H9 (cell line): ENCODE measurements around the gene ENDOV. TPM values are rescaled to one million over a fixed set of nuclear protein-coding genes. Genes with fewer than 3 reads are reported as not detected.

Experiments used
- DNase-seq: peaks from one replicate; pipeline ENCODE4 v3.0.0-alpha.2; 2017
- H2AFZ ChIP-seq: one replicate; pipeline ENCODE4 v1.6.1; 2013; ENCODE audit warnings: mild to moderate bottlenecking, low read length, control low read depth, moderate library complexity
- H2AK5ac ChIP-seq: 2 replicates; pipeline ENCODE4 v1.6.1; 2013; ENCODE audit warnings: low read length, control low read depth, mixed read lengths; ENCODE audit not compliant: insufficient read length
- H2BK120ac ChIP-seq: one replicate; pipeline ENCODE4 v1.6.1; 2013; ENCODE audit warnings: low read depth, mild to moderate bottlenecking, low read length, control low read depth, inconsistent platforms; ENCODE audit not compliant: poor library complexity, severe bottlenecking
- H2BK12ac ChIP-seq: 2 replicates; pipeline ENCODE4 v1.6.1; 2013; ENCODE audit warnings: low read length, control low read depth, mixed read lengths, low read depth; ENCODE audit not compliant: insufficient read length
- H2BK15ac ChIP-seq: 2 replicates; pipeline ENCODE4 v1.6.1; 2013; ENCODE audit warnings: low read depth, low read length, control low read depth
- H2BK20ac ChIP-seq: one replicate; pipeline ENCODE4 v1.6.1; 2013; ENCODE audit warnings: low read depth, mild to moderate bottlenecking, low read length, control low read depth, inconsistent platforms; ENCODE audit not compliant: poor library complexity, severe bottlenecking
- H2BK5ac ChIP-seq: 2 replicates; pipeline ENCODE4 v1.6.1; 2013; ENCODE audit warnings: low read length, control low read depth, mixed read lengths; ENCODE audit not compliant: insufficient read length
- H3K14ac ChIP-seq: 2 replicates; pipeline ENCODE4 v1.6.1; 2013; ENCODE audit warnings: low read length, control low read depth; ENCODE audit not compliant: insufficient read depth
- H3K18ac ChIP-seq: 2 replicates; pipeline ENCODE4 v1.6.1; 2013; ENCODE audit warnings: low read depth, mild to moderate bottlenecking, mixed read lengths, low read length, control low read depth; ENCODE audit not compliant: insufficient read length
- H3K23ac ChIP-seq: 2 replicates; pipeline ENCODE4 v1.6.1; 2013; ENCODE audit warnings: low read length, control low read depth, mixed read lengths, low read depth; ENCODE audit not compliant: insufficient read length
- H3K23me2 ChIP-seq: 2 replicates; pipeline ENCODE4 v1.6.1; 2013; ENCODE audit warnings: low read depth, mild to moderate bottlenecking, mixed read lengths, low read length, control low read depth; ENCODE audit not compliant: insufficient read length, poor library complexity, severe bottlenecking
- H3K27ac ChIP-seq: 2 replicates; pipeline ENCODE4 v1.5.1; 2013; ENCODE audit warnings: low read length, control low read depth, mixed read lengths, low read depth; ENCODE audit not compliant: insufficient read length
- H3K27me3 ChIP-seq: 2 replicates; pipeline ENCODE4 v1.6.1; 2013; ENCODE audit warnings: low read length, control low read depth, inconsistent platforms; ENCODE audit not compliant: insufficient read depth
- H3K4ac ChIP-seq: 2 replicates; pipeline ENCODE4 v1.6.1; 2013; ENCODE audit warnings: low read depth, mild to moderate bottlenecking, control low read depth, inconsistent platforms, low read length, moderate library complexity
- H3K4me1 ChIP-seq: 2 replicates; pipeline ENCODE4 v1.6.1; 2013; ENCODE audit warnings: low read length, control low read depth, inconsistent platforms; ENCODE audit not compliant: insufficient read depth
- H3K4me2 ChIP-seq: 2 replicates; pipeline ENCODE4 v1.6.1; 2013; ENCODE audit warnings: low read length, control low read depth, mixed read lengths; ENCODE audit not compliant: insufficient read length, insufficient read depth
- H3K56ac ChIP-seq: 2 replicates; pipeline ENCODE4 v1.6.1; 2013; ENCODE audit warnings: low read depth, mild to moderate bottlenecking, mixed read lengths, low read length, control low read depth; ENCODE audit not compliant: insufficient read length
- H3K79me1 ChIP-seq: 2 replicates; pipeline ENCODE4 v1.6.1; 2013; ENCODE audit warnings: low read depth, mild to moderate bottlenecking, moderate library complexity, low read length, control low read depth, inconsistent platforms; ENCODE audit not compliant: insufficient read depth, poor library complexity, severe bottlenecking
- H3K79me2 ChIP-seq: 2 replicates; pipeline ENCODE4 v1.6.1; 2013; ENCODE audit warnings: low read length, control low read depth, inconsistent platforms; ENCODE audit not compliant: insufficient read depth
- H3K9ac ChIP-seq: 2 replicates; pipeline ENCODE4 v1.6.1; 2013; ENCODE audit warnings: low read length, control low read depth, mixed read lengths; ENCODE audit not compliant: insufficient read length; ENCODE audit errors: extremely low read depth
- H3K9me3 ChIP-seq: one replicate; pipeline ENCODE4 v1.6.1; 2013; ENCODE audit warnings: low read depth, low read length, inconsistent platforms; ENCODE audit not compliant: control insufficient read depth
- H3T11ph ChIP-seq: one replicate; pipeline ENCODE4 v1.6.1; 2013; ENCODE audit warnings: mild to moderate bottlenecking, low read length, control low read depth, inconsistent platforms
- H4K20me1 ChIP-seq: one replicate; pipeline ENCODE4 v1.6.1; 2013; ENCODE audit not compliant: control insufficient read depth, insufficient read length, insufficient read depth
- H4K5ac ChIP-seq: 2 replicates; pipeline ENCODE4 v1.6.1; 2013; ENCODE audit warnings: low read depth, mild to moderate bottlenecking, mixed read lengths, low read length, control low read depth; ENCODE audit not compliant: insufficient read length
- H4K8ac ChIP-seq: replicated peaks from 2 replicates; pipeline ENCODE4 v1.6.1; 2013; ENCODE audit warnings: low read length, control low read depth, mixed read lengths, low read depth; ENCODE audit not compliant: insufficient read length
- H4K91ac ChIP-seq: 2 replicates; pipeline ENCODE4 v1.6.1; 2013; ENCODE audit warnings: low read depth, mild to moderate bottlenecking, moderate library complexity, mixed read lengths, low read length, control low read depth; ENCODE audit not compliant: insufficient read length
- H3K27ac Mint-ChIP-seq, 3 experiments: 2 replicates in 2 of 3; 3 replicates in 1 of 3; pipeline ENCODE4 v1.8.0; 2020 to 2021; ENCODE audit warnings: mixed read lengths in 3 of 3, mild to moderate bottlenecking in 1 of 3, moderate library complexity in 1 of 3
- H3K27me3 Mint-ChIP-seq: 2 replicates; pipeline ENCODE4 v1.8.0; 2021; ENCODE audit warnings: low read depth, mild to moderate bottlenecking, moderate library complexity, mixed read lengths
- H3K36me3 Mint-ChIP-seq, 3 experiments: 2 replicates in 2 of 3; 3 replicates in 1 of 3; pipeline ENCODE4 v1.8.0; 2020 to 2021; ENCODE audit warnings: low read depth in 3 of 3, mixed read lengths in 3 of 3; ENCODE audit not compliant: insufficient read depth in 1 of 3
- H3K4me1 Mint-ChIP-seq, 2 experiments: 2 replicates each; pipeline ENCODE4 v1.8.0; 2020; ENCODE audit warnings: mixed read lengths in 2 of 2
- H3K4me3 Mint-ChIP-seq, 2 experiments: 2 replicates in 1 of 2; 3 replicates in 1 of 2; pipeline ENCODE4 v1.8.0; 2020 to 2021; ENCODE audit warnings: mild to moderate bottlenecking in 2 of 2, mixed read lengths in 2 of 2, moderate library complexity in 1 of 2
- H3K9me3 Mint-ChIP-seq, 2 experiments: 2 replicates in 1 of 2; 3 replicates in 1 of 2; pipeline ENCODE4 v1.8.0; 2020; ENCODE audit warnings: mild to moderate bottlenecking in 2 of 2, mixed read lengths in 2 of 2, moderate library complexity in 1 of 2
- CTCF ChIP-seq: fragments of 200-600 bp; sonication (generic); conservative IDR thresholded peaks from 3 replicates; pipeline ENCODE4 v1.8.0; 2021; ENCODE audit warnings: antibody characterized with exemption, mild to moderate bottlenecking
- WGBS: extraction: QIAGEN DNeasy Blood & Tissue Kit; methylation state at CpG from one replicate; pipeline ENCODE4 v1.1.7; 2013; ENCODE audit warnings: missing lambda C conversion rate, low lambda C conversion rate, mixed read lengths; ENCODE audit not compliant: insufficient read length; ENCODE audit errors: extremely low coverage; 5-methylcytosine and 5-hydroxymethylcytosine counted together
- total RNA-seq: library from RNA; stranded (reverse); gene quantifications from 2 replicates; pipeline ENCODE4 v1.2.1, GENCODE V29; 2021

Gene ENDOV
- total RNA-seq, 1 experiment from 2014 or later, result 17.1 TPM

- no peak overlapping the region for H3K18ac ChIP-seq
- no peaks in the 10 kb centered on the region for H3K36me3 Mint-ChIP-seq
- H2BK15ac ChIP-seq, result no peak overlapping the region
- H3K4me1 ChIP-seq, result no peaks in the 10 kb centered on the region
- H3K4ac ChIP-seq, result no peak overlapping the region
- H2BK5ac ChIP-seq, result no peak overlapping the region
- no peak overlapping the region for H3K27ac Mint-ChIP-seq
- no peak overlapping the region for H4K8ac ChIP-seq
- H3T11ph ChIP-seq, result no peak overlapping the region
- no peak overlapping the region for H2AFZ ChIP-seq
- H3K27ac ChIP-seq, result no peak overlapping the region
- H3K23ac ChIP-seq, result no peak overlapping the region
- no peak overlapping the region for H2BK20ac ChIP-seq
- H3K27me3 ChIP-seq, result no peaks in the 10 kb centered on the region
- no peak overlapping the region for H2BK120ac ChIP-seq
- H4K20me1 ChIP-seq, result no peaks in the 10 kb centered on the region
- no peak overlapping the region for H3K9ac ChIP-seq
- H3K9me3 ChIP-seq, result no peaks in the 10 kb centered on the region
- no peak for DNase-seq
- H3K79me1 ChIP-seq, result no peaks in the 10 kb centered on the region
- TF ChIP-seq CTCF, result no peak
- no peak overlapping the region; the same call in 1 of the 2 replicates for H3K14ac ChIP-seq
- WGBS, result no CpG with 5 or more reads among the region's 9 CpGs
- no peak overlapping the region for H3K4me2 ChIP-seq
- no peak overlapping the region for H2BK12ac ChIP-seq
- no peak overlapping the region for H4K5ac ChIP-seq
- H2AK5ac ChIP-seq, result no peak overlapping the region
- H3K4me3 Mint-ChIP-seq, result no peak overlapping the region
- H4K91ac ChIP-seq, result no peak overlapping the region
- peaks cover 57% of the 10 kb centered on the region for H3K27me3 Mint-ChIP-seq
- H3K79me2 ChIP-seq, result no peaks in the 10 kb centered on the region
- no peaks in the 10 kb centered on the region for H3K23me2 ChIP-seq
- peaks cover 7 to 19% of the 10 kb centered on the region in 2 experiments for H3K4me1 Mint-ChIP-seq
- peaks cover 0 to 3% of the 10 kb centered on the region in 2 experiments; a peak in 1 of 5 replicates for H3K9me3 Mint-ChIP-seq
- H3K56ac ChIP-seq, result no peak overlapping the region
Observed at GRCh38 chr17:80439499-80439898, 24.5 kb downstream of the ENDOV start.
